K562 (cell line): ENCODE data around the gene DSPP. TPM values are rescaled to one million over a fixed set of nuclear protein-coding genes. Genes with fewer than 3 reads are reported as not detected.

Experiments used
- ATAC-seq: fragments of 200-7000 bp; cut with Tn5 transposase; 3 replicates; pipeline ENCODE4 v1.9.1; 2020; ENCODE audit warnings: moderate library complexity
- BruUV-seq: library from RNA; stranded (reverse); fragments of 400-500 nt; replicated peaks from 2 replicates; lab custom pipeline; 2021; lab: Mats Ljungman, UMichigan
- CTCF ChIA-PET: fragments of 300-600 bp; formaldehyde crosslinking; extraction: SDS; loops from one replicate; lab custom pipeline; 2021; ENCODE audit warnings: low intra/inter-chr PET ratio; lab: Yijun Ruan, JAX
- POLR2A ChIA-PET: fragments of 300-600, 350-650 bp; sonication (Branson Sonifier 250); formaldehyde crosslinking; extraction: SDS; loops from one replicate; lab custom pipeline; 2021; ENCODE audit warnings: antibody characterized with exemption, inconsistent platforms; lab: Yijun Ruan, JAX
- DNase-seq, 4 experiments: peaks; one replicate each; pipeline versions ENCODE4 v3.0.0 to v3.0.0-alpha.2; 2011 to 2018; ENCODE audit warnings: low spot score in 3 of 4, mixed read lengths in 3 of 4; ENCODE audit errors: extremely low read depth in 1 of 4
- FAIRE-seq: peaks from 2 replicates; lab custom pipeline; 2011; peaks lifted over from hg19 to GRCh38; lab: Jason Lieb, UNC
- H2AFZ ChIP-seq: 2 replicates; pipeline ENCODE4 v1.6.0; 2011; ENCODE audit warnings: low read depth, low read length, control low read depth, inconsistent platforms
- H3K27ac ChIP-seq: fragments of 200-600 bp; 3 replicates; pipeline ENCODE4 v1.8.0; 2011; ENCODE audit warnings: low read depth, mild to moderate bottlenecking, control low read depth, inconsistent platforms, low read length, moderate library complexity, mixed read lengths; ENCODE audit errors: extremely low read depth
- H3K27me3 ChIP-seq, 2 experiments: fragments of 300-600 bp in 1 of 2; 2 replicates in 1 of 2; 3 replicates in 1 of 2; pipeline versions ENCODE4 v1.6.0 to v1.8.0; 2011; ENCODE audit warnings: inconsistent platforms in 2 of 2, low read length in 2 of 2, mild to moderate bottlenecking in 1 of 2, mixed read lengths in 1 of 2, moderate library complexity in 1 of 2; ENCODE audit not compliant: control insufficient read depth in 2 of 2, insufficient read depth in 2 of 2
- H3K36me3 ChIP-seq: fragments of 300-600 bp; 3 replicates; pipeline ENCODE4 v1.8.0; 2011; ENCODE audit warnings: mild to moderate bottlenecking, low read length, inconsistent platforms; ENCODE audit not compliant: control insufficient read depth, insufficient read depth
- H3K4me1 ChIP-seq, 2 experiments: fragments of 200-600 bp in 1 of 2; replicated peaks in 1 of 2; 2 replicates in 1 of 2; 3 replicates in 1 of 2; pipeline versions ENCODE4 v1.5.1 to v1.8.0; 2011; ENCODE audit warnings: inconsistent platforms in 2 of 2, low read length in 2 of 2, mild to moderate bottlenecking in 1 of 2, mixed read lengths in 1 of 2, moderate library complexity in 1 of 2; ENCODE audit not compliant: control insufficient read depth in 2 of 2, insufficient read depth in 2 of 2
- H3K4me2 ChIP-seq: 2 replicates; pipeline ENCODE4 v1.6.1; 2011; ENCODE audit warnings: low read length, control low read depth, inconsistent platforms, mixed read lengths; ENCODE audit not compliant: insufficient read depth
- H3K4me3 ChIP-seq: fragments of 200-600 bp; sonication (generic), shearing (Covaris generic); 2 replicates; pipeline ENCODE4 v1.5.1; 2016; ENCODE audit warnings: control low read depth, inconsistent platforms
- H3K79me2 ChIP-seq: fragments of 200-600 bp; 3 replicates; pipeline ENCODE4 v1.8.0; 2011; ENCODE audit warnings: low read length, inconsistent platforms; ENCODE audit not compliant: control insufficient read depth, insufficient read depth
- H3K9ac ChIP-seq, 2 experiments: 2 replicates each; pipeline versions ENCODE4 v1.6.0 to v1.6.1; 2011; ENCODE audit warnings: low read depth in 2 of 2, low read length in 2 of 2, control low read depth in 1 of 2, inconsistent platforms in 1 of 2, mild to moderate bottlenecking in 1 of 2, mixed read lengths in 1 of 2; ENCODE audit not compliant: insufficient read depth in 1 of 2
- H3K9me1 ChIP-seq: one replicate; pipeline ENCODE4 v1.6.0; 2011; ENCODE audit warnings: inconsistent platforms, mild to moderate bottlenecking, low read length, moderate library complexity; ENCODE audit not compliant: control insufficient read depth, insufficient read depth
- H3K9me3 ChIP-seq: replicated peaks from 2 replicates; pipeline ENCODE4 v1.5.1; 2011; ENCODE audit warnings: low read depth, low read length, inconsistent platforms; ENCODE audit not compliant: control insufficient read depth, insufficient read depth
- H4K20me1 ChIP-seq: replicated peaks from 2 replicates; pipeline ENCODE4 v1.6.1; 2011; ENCODE audit warnings: low read length, inconsistent platforms, mixed read lengths; ENCODE audit not compliant: control insufficient read depth, insufficient read depth
- NFE2 ChIP-seq: IDR thresholded peaks from 2 replicates; pipeline ENCODE4 v1.6.1; 2014; ENCODE audit warnings: antibody characterized with exemption, low read depth
- WGBS: fragments of 100-300 bp; shearing (Covaris generic); methylation state at CpG from one replicate; pipeline ENCODE4 v1.1.6; 2016; ENCODE audit warnings: low coverage, mixed read lengths; ENCODE audit not compliant: insufficient coverage; ENCODE audit errors: missing lambda C conversion rate; 5-methylcytosine and 5-hydroxymethylcytosine counted together
- in situ Hi-C: fragments of 300-500 bp; cut with MboI; formaldehyde crosslinking; loops from 4 replicates; pipeline ENCODE4 v1.15.0; 2018; ENCODE audit warnings: inconsistent platforms, mixed read lengths
- intact Hi-C: fragments of 100-400 bp; cut with micrococcal nuclease; formaldehyde crosslinking; loops from 2 replicates; pipeline ENCODE4 v1.14.2; 2022
- polyA plus RNA-seq, 8 experiments: library from polyadenylated mRNA; depleted of rRNA in 4 of 8; stranded (reverse) in 5 of 8; unstranded in 3 of 8; fragments of >200 nt; fragmentation: Nextera tagmentation in 2 of 8; fragmentation: Illumina TruSeq in 1 of 8; extraction: Ambion mirVana in 2 of 8; extraction: Trizol in 1 of 8; gene quantifications; 2 replicates each; pipeline versions ENCODE4 v1.2.1 to v1.2.3, GENCODE V29; 2011 to 2014; ENCODE audit warnings: inconsistent platforms in 1 of 8, missing spikeins in 1 of 8
- total RNA-seq, 7 experiments: library from RNA; depleted of rRNA in 6 of 7; stranded (reverse); fragments of >200 nt in 6 of 7; fragmentation: Illumina TruSeq in 2 of 7; extraction: Trizol in 2 of 7; gene quantifications; 2 replicates each; pipeline versions ENCODE4 v1.2.1 to v1.2.3, GENCODE V29; 2011 to 2021; ENCODE audit warnings: low replicate concordance in 1 of 7
- TF ChIP-seq, protein P1 (sequence below), 2 experiments: fragments of 450-650 bp; formaldehyde crosslinking in 1 of 2; IDR thresholded peaks; 2 replicates each; pipeline versions ENCODE4 v1.4.0 to v1.6.1; 2014 to 2020; ENCODE audit warnings: mild to moderate bottlenecking in 2 of 2, borderline replicate concordance in 1 of 2, low read depth in 1 of 2

Gene DSPP
- total and polyA plus RNA-seq, 9 of the 15 experiments (the other 6 are each of a cell fraction or from before 2014, with no cell fraction given): not detected

DNA sequence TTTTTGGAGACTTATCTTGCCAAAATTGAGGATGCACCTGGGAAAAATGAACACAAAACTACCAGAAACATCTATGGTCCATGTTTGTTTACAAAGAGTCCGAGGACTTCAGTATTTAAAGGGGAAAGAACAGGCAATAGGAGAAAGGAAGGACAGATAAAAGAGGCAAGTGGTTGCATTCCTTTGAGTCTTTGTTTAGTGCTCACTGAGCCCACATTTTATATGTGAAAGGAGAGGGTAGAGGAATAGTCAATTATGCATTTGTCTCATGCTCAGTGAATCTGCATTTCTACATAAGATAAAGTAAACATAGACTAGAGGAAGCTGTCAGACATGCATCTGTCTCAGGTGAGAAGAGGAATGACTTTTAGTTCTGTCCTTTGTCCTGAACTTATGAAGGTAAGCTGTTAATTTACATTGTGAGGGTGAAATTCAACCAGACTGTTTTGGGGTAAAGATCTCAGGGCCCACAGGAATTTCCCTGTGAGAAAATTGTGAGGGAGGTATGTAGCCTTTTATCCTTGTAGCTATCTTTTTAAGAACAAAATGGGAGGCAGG, 46.2 kb downstream of the DSPP start:
- FAIRE-seq: no peak

More for the DNA sequence above, 46.2 kb downstream of the DSPP start:
- no TSS peak for BruUV-seq
- Histone ChIP-seq H3K9me1 (no peaks in the 10 kb centered on the region), H3K27ac (no peak overlapping the region), H3K79me2 (no peaks in the 10 kb centered on the region), H3K4me1 (no peaks in the 10 kb centered on the region), H3K4me3 (no peak overlapping the region), H3K4me2 (no peak overlapping the region), H3K36me3 (no peaks in the 10 kb centered on the region), H3K9me3 (no peaks in the 10 kb centered on the region), H3K9ac (no peak overlapping the region), H2AFZ (no peak overlapping the region), H3K27me3 (no peaks in the 10 kb centered on the region), H4K20me1 (no peaks in the 10 kb centered on the region)
- in situ Hi-C loops: no loop called here
- DNase-seq (no peak), ATAC-seq (no peak)
- POLR2A ChIA-PET: no interaction called here
- no peak for TF ChIP-seq NFE2
- TF ChIP-seq, protein P1, sequence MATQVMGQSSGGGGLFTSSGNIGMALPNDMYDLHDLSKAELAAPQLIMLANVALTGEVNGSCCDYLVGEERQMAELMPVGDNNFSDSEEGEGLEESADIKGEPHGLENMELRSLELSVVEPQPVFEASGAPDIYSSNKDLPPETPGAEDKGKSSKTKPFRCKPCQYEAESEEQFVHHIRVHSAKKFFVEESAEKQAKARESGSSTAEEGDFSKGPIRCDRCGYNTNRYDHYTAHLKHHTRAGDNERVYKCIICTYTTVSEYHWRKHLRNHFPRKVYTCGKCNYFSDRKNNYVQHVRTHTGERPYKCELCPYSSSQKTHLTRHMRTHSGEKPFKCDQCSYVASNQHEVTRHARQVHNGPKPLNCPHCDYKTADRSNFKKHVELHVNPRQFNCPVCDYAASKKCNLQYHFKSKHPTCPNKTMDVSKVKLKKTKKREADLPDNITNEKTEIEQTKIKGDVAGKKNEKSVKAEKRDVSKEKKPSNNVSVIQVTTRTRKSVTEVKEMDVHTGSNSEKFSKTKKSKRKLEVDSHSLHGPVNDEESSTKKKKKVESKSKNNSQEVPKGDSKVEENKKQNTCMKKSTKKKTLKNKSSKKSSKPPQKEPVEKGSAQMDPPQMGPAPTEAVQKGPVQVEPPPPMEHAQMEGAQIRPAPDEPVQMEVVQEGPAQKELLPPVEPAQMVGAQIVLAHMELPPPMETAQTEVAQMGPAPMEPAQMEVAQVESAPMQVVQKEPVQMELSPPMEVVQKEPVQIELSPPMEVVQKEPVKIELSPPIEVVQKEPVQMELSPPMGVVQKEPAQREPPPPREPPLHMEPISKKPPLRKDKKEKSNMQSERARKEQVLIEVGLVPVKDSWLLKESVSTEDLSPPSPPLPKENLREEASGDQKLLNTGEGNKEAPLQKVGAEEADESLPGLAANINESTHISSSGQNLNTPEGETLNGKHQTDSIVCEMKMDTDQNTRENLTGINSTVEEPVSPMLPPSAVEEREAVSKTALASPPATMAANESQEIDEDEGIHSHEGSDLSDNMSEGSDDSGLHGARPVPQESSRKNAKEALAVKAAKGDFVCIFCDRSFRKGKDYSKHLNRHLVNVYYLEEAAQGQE (IDR thresholded peaks at IDR 0.05; ENCODE audit: borderline replicate concordance): 0 out of 2 replicates have a peak, but pooled peaks have one; percentile 6
- TF ChIP-seq, protein P1 (CRISPR knock-in tag; IDR thresholded peaks at IDR 0.05; ENCODE audit: low read depth): no peak
- CTCF ChIA-PET: no interaction called here
- WGBS: 0% methylated on average over 1 of the region's 1 CpG
- intact Hi-C loops: no loop called here
